ENCODE results near the gene E2F3.

DNA sequence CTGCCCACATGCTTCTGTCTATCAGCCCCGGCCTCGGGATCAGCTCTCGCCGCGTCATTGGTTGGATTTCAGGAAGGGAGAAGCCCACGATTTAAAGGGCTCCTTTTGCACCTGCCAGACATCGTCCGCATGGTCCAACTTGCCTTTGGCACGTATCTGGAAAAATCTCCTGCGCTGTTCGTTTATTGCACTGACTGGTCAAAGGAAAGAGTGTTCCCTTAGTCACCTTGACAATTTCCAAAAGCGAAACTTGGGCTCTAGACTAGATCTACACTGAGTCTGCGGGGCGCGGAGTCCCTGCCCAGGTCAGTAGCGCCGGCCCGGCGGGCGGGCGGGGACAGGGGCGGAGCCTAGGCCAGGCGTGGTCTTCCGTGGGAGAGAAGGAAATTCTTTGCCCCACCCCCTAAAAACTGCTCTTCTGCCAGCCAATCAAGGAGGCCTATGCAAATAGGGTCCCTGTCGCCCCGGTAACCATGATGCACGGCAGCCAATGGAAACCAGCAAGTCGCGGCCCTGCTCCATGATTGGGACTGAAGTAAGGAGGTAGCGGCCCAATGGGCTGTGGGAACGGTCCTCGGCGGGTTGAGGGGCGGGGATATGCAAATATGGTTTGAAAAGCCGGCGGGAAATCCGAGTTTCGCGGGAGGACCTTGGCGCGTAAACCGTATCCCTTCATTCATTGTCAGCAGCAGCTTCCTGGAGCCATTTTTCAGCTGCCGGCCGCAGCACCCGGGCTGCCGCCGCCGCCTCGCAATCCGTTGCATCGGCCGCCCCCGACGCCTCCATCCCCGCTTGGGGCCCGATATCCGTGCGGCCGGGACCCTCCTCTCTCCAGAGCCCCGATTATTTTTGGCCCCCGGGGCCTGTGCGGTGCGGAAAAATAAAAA, at the start of gene E2F3:
- TF ChIP-seq, protein P1, sequence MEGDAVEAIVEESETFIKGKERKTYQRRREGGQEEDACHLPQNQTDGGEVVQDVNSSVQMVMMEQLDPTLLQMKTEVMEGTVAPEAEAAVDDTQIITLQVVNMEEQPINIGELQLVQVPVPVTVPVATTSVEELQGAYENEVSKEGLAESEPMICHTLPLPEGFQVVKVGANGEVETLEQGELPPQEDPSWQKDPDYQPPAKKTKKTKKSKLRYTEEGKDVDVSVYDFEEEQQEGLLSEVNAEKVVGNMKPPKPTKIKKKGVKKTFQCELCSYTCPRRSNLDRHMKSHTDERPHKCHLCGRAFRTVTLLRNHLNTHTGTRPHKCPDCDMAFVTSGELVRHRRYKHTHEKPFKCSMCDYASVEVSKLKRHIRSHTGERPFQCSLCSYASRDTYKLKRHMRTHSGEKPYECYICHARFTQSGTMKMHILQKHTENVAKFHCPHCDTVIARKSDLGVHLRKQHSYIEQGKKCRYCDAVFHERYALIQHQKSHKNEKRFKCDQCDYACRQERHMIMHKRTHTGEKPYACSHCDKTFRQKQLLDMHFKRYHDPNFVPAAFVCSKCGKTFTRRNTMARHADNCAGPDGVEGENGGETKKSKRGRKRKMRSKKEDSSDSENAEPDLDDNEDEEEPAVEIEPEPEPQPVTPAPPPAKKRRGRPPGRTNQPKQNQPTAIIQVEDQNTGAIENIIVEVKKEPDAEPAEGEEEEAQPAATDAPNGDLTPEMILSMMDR (IDR thresholded peaks at IDR 0.05 in 2 of 3, conservative IDR thresholded peaks at IDR 0.05 in 1 of 3; ENCODE audit: control insufficient read depth in 2 of 3, extremely low read depth in 1 of 3, insufficient read depth in 1 of 3, low read depth in 3 of 3, low read length in 3 of 3), result no peak
- no peak for TF ChIP-seq ATF7 (IDR thresholded peaks at IDR 0.05; ENCODE audit: low read depth)
